SW480 (cell line): ENCODE data around the gene CEP131.
A peak's percentile ranks its signal among the peaks of the same experiment; 100 is the strongest.
"Not testable (repeated sequence)": the region's sequence is repeated elsewhere in the genome, so short reads cannot be mapped to it uniquely, and the experiment has no call there.

Experiments
- DNase-seq: peaks from one replicate; pipeline ENCODE4 v3.0.0-alpha.2; 2016; ENCODE audit warnings: low spot score

Gene CEP131

DNA sequence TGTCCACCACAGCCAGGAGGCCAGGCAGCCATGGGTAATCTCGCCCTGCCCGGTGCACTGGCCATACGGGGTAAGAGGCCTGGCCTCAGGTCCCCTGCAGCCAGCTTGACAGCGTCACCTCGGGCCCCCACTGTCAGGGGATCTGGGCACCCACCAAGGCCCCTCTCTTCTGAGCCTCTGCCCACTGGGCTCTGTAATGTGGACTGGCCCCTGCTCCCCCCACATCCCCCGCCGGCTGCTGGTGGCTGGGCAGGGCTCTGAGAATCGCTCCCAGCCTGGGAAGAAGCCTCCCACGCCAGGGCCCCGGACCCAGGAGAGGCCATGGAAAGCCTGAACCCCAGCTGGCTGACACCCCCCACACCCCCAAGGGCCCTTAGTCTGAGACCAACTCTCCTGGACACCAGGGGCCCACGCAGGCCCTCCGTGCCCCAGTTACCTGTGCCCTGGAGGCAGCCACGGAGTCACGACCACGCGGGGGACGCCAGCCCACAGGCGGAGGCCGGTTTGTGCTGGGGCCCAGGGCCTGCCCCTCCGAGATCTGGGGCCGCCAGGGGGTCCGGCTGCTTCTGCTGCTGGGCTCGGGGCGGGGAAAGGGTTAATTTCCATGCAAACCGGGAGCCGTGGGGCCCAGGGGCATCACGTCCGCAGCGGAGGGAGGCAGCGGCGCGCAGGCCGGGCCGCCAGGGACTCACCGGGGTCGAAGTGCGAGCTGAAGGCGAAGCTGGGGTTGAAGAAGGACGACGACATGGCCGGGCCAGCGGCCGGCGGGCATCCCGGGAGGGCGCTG lies 57.3 kb downstream of the CEP131 start, which contains the start of gene PVALEF:
PVALEF (plus strand) TSS at position 262 of the 787 bp plus-strand sequence. CDS start 15,720 bp downstream, outside the sequence.
- peak; percentile 29 for DNase-seq

DNA sequence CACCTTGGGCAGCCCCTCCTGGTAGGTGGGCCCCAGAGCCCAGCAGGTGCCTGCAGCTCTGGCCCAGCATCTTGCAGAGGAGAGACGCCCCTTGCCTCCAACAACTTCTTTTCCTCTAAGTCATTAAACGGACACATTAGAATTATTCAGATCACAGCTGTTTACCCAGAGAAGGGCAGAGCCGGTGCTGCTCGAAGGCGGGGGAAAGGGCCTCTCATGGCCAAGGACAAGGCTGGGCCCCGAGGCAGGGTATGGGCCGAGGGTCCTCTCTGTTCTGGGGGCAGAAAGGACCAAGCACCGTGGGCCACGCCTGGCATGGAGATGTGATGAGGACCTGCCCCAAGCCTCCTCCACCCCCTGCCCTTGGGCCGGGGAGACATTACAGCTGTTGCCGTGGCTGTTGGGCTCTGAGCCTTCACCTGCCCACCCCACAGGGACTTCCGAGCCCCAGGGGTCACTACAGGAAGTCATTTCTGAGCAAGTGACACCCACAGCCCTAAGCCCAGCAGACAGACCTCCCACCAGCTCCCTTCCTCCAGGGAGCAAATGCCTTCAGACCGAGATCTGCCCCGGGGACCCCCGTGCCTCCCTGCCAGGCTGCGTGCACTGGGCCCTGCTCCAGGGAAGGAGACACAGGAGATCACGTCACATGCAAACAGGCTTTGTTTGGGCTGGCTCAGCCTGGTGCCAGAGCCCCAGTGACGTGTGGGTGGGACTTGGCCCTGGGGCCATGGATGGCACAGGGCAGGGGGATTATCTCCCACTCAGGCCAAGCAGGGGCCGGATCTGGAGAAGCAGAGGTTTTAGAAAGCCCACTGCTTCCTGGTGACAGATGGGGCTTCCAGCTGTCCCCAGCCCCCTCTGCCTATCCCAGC lies 58.2 kb downstream of the CEP131 start:
- no peak for DNase-seq

DNA sequence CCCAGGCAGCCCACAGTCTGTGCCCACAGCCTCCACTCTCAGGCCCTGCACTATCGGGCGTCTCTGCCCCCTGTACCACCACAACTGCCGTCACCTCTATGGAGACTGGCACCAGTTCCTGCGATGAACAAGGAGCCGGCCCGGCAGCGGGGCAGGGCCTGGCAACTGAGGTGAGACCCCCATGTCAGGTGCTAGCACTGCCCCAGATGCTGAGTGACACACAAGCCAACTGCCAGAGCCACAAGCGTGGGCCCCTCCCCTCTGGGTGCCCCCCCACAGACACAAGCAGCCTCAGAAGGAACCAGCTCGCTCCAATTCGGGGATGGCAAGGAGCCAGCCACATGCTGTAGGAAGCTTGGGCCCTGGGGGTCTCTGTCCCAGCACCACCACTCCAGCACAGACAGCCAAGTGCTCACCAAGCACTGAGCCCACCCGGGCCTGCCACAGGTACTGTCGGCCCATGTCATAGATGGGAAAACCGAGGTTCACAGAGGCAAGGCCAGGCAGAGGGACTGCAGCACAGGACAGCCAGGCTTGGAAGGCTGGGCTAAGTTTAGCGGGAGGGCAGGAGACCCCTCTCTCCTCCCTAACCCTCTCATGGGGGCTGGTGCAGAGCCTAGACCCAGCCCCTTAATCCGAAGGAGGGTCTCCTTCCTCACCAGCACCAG lies 58.9 kb downstream of the CEP131 start:
- no peak for DNase-seq

DNA sequence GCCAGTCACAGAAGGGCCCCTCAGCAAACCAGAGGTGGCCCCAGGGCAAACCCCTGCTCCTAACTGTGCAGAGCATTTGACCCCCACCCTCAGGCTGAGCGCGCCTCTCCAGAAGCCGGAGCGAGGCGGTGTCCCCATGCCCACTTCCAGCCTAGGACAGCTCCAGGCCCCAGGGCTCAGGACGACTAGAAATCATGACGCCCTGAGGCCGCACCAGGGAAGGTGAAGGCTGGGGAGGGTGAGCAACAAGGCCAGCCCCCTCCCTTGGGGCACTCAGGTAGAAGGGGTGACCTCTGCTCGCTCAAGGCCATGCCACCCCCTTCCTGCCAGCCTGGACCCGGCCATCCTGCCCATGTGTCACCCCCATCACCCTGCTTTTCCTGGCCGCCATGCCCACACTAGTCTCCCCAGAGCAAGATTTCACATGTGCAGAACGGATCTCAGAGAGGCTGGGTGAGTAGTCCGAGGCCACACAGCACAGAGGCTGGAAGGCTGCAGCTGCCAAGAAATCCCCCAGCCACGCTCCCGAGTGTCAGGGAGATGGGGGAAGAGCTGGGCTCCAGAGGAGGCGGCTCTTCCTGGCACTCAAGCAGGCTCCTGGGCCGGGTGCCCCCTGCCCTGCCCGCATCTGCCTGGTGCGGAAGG lies 59.6 kb downstream of the CEP131 start:
- DNase-seq = no peak

DNA sequence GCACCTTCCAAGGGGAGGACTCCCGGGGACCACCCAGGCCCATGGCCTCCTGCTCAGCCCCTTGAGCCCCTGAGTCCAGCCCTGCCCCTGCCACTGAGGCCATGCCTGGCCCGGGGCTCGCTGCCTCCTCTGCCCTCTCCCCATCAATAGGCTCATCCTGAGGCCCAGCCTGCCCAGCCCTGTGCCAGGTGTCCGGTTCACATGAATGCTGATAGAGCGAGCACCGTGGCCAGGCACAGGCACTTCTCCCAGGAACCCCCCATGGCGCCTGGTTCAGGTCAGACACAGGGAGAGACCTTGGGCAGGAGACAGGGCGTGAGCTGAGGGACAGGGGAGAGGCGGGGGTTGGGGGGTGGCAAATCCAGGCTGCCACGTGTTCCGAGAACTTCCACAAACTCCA lies 60.3 kb downstream of the CEP131 start:
- DNase-seq = no peak

DNA sequence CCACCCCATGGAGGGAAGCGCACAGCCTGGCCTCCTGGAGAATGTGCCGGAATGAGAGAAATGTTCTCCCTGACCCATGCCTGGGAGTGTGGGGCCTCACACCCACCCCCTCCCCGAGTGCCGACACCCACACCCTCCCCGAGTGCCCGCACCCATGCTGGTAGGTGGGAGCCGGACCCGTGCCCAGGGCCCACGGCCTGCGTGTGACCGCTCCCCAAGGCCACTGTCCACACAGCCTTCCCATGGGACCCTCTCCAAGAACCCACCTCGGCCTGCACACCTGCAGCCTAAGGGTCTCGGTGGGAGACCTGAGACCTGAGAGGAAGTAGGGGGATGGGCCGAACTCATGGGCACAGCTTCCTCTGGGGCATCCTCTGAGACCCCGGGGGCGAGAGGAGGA lies 60.8 kb downstream of the CEP131 start:
- no peak for DNase-seq

DNA sequence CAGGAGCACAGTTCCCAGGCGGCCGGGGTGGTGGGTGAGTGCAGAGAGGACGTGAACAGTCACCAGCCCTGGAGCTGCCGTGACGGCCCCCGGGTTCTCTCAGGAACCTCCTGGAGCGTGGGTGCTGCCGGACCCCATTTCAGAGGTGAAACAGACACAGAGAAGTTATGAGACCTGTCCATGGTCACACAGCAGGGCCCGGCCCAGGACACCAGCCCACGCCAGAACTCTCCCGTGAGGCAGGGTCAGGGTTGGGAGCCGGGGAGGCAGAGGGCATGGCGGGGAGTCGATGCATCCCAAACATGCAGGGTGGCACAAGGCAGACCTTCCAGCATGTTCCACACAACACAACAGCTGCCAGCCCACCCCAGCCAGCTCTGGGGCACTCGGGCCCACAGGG lies 61.2 kb downstream of the CEP131 start:
- DNase-seq = no peak

DNA sequence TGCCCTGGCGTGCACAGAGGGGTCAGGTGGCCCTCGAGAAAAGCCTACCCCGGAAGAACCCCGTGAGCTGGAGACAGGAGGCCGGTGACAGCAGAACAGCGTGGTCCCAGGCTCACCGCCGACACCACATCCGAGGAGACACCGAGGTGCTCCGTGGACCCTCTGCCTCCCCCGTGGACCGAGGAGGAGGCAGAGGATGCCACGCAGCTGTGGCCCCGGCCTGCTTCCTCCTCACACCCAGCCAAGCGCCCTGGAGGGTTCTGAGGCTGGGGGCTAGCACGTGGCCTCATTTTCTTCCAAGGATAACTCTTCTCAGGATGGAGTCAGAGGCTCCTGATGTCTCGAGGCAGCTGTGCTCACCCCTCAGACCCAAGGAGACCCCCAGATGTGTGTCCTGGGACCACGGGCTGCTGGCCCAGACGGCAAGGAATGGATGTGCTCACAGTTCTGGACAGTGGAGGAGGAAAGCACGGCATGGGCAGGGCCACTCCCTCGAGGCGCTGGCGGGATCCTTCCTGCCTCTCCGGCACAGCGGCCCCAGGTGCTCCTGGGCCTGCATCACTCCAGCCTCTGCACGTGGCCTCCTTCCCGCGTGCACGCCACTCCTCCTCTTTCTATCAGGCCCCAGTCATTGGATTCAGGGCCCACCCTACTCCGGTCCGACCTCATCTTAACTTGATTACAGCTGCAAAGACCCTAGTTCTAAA lies 61.9 kb downstream of the CEP131 start:
- no peak for DNase-seq

DNA sequence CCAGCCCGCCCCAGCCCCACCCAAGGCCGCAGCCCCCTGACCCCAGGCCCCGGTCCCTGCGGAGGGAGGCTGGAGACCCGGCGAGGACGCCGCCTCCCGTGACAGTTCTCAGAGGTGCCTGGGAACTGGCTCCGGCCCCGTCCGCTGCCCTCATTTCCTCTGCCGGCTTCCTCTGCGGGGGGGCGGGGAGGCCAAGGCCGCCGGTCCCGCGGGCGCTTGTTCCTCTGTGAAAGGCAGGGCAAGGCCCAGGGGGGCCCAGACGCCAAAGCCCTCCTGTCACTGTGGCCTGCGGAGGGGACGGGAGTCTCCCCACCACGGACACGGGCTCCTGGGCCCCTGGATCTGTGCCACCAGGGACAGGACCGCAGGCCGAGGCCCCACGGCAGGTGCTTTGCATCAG lies 62.5 kb downstream of the CEP131 start:
- DNase-seq = no peak

DNA sequence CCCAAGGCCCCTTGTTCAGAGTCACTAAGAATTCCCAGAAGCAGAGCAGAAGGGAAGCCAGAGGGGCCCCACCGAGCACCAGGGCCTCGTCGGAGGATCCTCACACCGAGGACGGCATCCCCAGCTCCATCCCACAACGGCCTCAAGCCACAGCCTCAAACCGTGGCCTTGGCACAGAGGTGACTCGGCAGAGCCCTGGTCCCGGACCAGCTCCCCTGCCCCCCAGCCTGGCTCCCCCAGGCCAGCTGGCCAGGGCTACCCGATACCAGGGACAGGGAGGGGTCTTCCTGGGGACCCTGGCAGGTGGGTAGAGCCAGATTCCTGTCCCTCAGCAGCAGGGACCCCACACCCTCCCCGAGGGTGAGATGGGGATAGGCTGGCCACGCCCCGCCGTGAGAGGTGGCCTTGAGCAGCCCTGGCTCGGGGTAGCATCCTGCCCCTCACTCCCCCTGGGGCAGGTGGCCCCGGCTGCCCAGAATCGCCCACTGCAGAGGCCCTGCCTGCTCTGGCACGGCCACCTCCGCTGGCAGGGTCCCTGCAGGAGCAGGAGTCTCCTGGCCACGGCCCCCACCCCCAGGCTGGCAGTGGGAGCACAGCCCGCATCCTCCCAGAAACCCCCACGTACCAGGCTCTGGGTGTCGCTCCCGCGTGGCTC lies 63.0 kb downstream of the CEP131 start:
- no peak for DNase-seq

DNA sequence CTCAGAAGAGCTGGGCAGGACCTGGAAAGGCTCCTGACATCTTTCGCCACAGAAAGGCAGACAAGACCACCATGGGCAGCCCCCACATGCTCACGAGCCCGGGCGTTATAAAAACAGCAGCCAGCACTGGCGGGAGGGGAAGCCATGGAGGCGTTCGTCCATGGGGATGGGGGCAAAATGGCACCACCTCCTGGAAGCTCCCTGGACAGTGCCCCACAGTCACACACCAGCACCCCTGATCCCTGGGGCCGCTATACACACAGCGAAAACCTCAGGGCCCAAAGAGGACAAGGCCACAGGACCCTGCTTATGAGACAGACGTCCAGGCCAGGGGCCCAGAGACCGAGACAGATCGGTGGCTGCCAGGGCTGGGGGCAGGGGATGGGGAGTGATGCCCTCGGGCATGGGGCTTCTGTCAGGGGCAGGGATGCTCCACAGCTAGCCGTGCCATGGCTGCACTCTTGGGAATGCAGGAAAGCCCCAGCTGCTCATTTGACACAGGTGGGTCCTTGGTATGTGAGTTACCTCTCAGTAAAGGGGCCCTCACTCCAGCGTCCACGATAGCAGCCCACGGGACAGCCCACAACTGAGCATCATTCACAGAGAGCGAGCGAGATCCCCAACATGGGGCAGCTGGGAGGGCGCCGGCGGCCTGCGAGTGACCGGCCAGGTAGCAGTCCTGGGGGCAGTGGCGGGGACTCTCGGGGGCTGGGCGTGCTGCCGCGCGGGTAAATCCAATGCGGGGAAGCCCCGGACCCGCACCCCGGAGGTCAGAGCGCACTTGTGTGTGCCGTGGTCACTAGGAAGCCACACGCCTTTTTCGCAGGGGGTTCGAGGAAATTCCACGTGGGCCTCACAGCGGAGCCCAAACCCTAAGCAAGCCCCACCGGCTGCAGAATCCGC lies 63.8 kb downstream of the CEP131 start:
- no peak for DNase-seq

DNA sequence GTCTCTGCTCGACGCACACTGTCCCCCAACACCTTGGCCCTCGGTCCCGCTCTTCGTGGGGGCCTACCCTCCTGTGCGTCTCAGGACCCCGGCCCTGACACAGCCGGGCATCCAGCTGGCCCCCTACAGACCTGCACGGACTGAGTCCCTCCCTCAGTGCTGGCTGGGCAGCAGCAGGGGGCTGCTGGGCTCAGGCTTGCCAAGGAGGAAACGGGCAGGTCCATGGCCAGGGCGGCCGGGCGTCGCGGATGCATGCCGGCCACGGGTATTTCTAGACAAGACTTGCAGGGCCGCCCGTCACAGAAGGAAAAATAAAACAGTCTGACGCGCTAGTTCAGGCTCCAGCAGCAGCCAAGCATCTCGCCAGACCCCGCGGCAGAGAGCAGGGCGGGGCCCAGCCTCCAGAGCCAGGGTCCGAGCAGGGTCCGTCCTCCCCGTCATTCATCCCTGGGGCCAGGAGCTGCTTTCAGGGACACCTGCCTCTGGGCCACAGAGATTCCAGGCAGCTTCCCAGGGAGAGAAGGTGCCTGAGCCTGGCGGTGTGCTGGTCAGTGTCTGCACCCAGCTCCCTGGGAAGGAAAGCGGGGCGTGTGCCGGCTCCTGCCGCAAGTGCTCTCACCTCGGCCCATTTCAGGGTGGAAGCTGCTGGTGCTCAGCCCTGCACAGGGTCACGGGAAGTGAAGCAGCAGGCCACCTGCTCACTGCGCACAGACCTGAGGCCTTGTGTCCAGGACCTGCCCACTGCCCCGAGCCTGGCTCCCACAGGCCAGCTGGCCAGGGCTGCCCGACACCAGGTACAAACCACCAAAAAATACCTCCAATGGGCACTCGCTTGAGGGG lies 64.7 kb downstream of the CEP131 start:
- DNase-seq = no peak

DNA sequence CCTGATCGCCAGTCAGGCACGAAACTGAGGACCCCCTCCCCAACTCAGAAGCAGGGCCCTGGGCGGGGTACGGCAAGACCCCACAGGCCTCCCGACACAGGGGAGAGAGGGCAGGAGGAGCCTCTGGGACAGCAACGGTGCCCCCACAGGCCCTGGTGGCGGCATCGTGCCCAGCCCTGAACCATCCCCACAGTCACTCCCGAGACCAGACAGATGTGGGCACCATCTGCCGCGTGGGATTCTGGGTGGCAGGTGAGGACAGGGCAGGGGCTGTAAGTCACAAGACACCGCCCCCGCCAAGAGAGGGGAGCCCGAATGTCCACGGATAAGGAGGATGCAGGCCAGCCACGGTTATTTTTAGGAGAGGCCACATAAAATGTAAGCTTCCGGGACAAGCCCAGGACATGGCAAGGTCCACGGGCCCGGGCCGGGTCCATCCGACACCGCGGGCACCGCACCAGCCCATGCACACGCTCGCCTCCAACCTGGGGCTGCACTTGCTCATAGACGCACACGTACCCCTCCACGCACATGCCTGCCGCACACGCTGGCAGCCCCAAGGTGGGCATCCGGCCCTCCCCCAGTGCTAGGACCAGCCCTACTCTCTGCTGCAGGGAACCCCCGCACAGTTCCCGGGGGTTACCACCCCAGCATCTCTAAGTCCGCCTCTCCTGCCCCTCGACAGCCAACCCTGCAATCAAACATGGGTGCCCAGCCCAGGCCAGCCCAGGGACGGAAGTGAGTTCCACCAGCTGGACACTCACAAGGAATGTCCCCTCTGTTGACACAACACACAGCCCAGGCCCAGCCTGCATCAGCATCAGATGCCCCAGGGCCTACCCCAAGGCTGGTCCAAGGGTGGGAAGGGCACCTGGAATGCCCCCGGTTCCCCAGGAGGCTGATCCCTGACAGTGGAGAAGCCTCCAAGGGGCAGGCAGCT lies 65.6 kb downstream of the CEP131 start:
- DNase-seq = no peak

DNA sequence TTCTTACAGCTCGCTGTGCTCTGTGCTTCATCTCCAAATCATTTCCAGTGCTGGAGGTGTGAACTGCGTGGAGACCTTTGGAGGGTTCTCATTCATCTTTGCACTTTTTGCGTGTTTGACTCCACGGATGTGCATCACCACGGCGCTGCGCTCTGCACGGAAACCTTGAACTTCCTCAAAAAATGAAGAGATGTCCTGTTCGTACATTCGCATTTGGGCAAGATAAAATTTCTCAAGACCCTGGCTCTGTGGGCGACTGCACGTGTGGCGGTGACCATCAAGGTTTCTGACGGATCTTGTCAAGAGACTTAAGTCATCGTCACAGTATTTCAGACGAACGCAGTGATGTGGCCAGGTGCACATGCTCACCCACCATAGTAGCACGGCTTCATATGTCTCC lies 67.8 kb downstream of the CEP131 start:
- no peak for DNase-seq

DNA sequence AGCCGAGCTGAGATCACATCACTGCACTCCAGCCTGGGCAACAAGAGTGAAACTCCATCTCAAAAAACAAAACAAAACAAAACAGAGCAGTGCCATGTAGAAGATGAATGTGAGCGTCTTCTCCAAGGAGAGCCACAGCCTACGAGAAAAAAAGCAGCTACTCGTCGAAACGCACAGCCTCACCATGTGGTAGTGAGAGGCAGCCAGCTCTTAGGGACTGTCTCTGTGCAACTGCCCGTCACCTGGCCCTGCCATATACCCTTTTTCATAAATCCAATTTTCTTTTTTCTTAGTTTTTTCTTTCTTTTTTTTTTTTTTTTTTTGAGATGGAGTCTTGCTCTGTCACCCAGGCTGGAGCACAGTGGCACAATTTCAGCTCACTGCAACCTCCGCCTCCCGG lies 68.7 kb downstream of the CEP131 start:
- DNase-seq = not testable (repeated sequence)

DNA sequence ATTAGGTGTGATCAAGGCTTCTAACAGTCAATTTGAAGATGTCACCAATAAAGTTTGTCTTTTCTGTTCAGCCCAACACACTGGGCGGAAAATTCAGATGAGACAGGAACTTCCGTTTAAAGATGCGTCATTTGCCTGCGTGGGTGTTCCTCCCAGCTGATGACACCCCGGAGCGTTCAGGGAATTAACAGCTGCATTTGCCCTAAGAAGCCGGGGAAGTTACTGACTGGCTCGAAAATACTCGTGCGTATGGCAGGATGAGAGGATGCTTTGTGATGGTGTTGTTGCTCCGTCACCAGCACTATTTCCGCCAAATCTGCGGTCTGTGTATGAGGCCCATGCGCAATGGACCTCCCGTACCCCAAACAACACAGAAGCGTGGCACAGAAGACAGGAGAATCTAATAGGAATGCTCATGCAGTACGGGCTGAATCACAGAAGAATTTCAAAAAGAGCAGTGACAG lies 69.4 kb downstream of the CEP131 start:
- peak; percentile 13 for DNase-seq

DNA sequence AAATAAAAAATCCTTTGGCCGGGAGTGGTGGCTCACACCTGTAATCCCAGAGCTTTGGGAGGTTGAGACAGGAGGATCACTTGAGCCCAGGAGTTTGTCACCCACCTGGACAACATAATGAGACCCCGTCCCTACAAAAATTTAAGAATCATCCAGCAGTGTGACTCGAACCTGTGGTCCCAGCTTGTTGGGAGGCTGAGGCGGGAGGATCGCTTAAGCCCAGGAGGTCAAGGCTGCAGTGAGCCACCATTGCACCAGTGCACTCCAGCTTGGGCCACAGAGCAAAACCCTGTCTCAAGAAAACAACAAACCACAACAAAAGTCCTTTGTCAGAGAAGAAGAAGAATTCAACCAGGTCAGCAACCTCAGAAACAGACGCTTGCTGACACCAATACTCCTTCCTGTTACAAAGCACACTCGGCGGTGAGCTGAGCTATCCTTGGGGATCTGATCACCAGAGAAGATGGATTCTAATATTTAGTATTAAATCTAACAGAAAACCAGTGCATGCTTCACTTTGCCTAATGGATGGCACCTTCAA lies 70.4 kb downstream of the CEP131 start:
- no peak for DNase-seq
